Spleen (tissue), 11 donors: ENCODE data around the gene CPNE7. TPM values are rescaled to one million over a fixed set of nuclear protein-coding genes. Genes with fewer than 3 reads are reported as not detected.
A peak's percentile ranks its signal among the peaks of the same experiment; 100 is the strongest.

Experiments used
- DNase-seq: peaks from one replicate; pipeline ENCODE4 v3.0.0-alpha.2; 2020
- H3K27ac ChIP-seq, 8 donors: fragments of 200-600 bp; sonication (generic) in 7 of 8; 1 replicate in 4 of 8; 2 replicates in 4 of 8; pipeline versions ENCODE4 v1.5.0 to v1.8.0; 2016 to 2021; ENCODE audit warnings: inconsistent platforms in 4 of 8, mild to moderate bottlenecking in 4 of 8, moderate library complexity in 1 of 8
- H3K27me3 ChIP-seq, 7 donors: fragments of 200-600 bp; sonication (generic) in 6 of 7; replicated peaks in 1 of 7; 1 replicate in 4 of 7; 2 replicates in 3 of 7; pipeline versions ENCODE4 v1.5.0 to v1.8.0; 2016 to 2021; ENCODE audit warnings: inconsistent platforms in 3 of 7, mild to moderate bottlenecking in 1 of 7
- H3K36me3 ChIP-seq, 6 donors: fragments of 200-600 bp; sonication (generic) in 5 of 6; 1 replicate in 4 of 6; 2 replicates in 2 of 6; pipeline versions ENCODE4 v1.5.0 to v1.8.0; 2016 to 2021; ENCODE audit warnings: inconsistent platforms in 2 of 6
- H3K4me1 ChIP-seq, 6 donors: fragments of 200-600 bp; sonication (generic) in 5 of 6; 1 replicate in 3 of 6; 2 replicates in 3 of 6; pipeline versions ENCODE4 v1.5.0 to v1.8.0; 2016 to 2021; ENCODE audit warnings: inconsistent platforms in 3 of 6
- H3K4me3 ChIP-seq, 8 donors: fragments of 200-600 bp; sonication (generic) in 7 of 8; 1 replicate in 4 of 8; 2 replicates in 4 of 8; pipeline versions ENCODE4 v1.5.0 to v1.8.0; 2016 to 2021; ENCODE audit warnings: inconsistent platforms in 4 of 8, mild to moderate bottlenecking in 4 of 8, moderate library complexity in 2 of 8
- H3K9me3 ChIP-seq, 8 donors: fragments of 200-600 bp; sonication (generic) in 7 of 8; 1 replicate in 4 of 8; 2 replicates in 4 of 8; pipeline versions ENCODE4 v1.5.0 to v1.8.0; 2016 to 2021; ENCODE audit warnings: inconsistent platforms in 4 of 8
- CTCF ChIP-seq, 11 experiments: fragments of 200-600 bp in 7 of 11; fragments of 450-650 bp in 4 of 11; sonication (generic) in 4 of 11; IDR thresholded peaks in 8 of 11; conservative IDR thresholded peaks in 3 of 11; 1 replicate in 7 of 11; 2 replicates in 4 of 11; pipeline versions ENCODE4 v1.4.0 to v1.8.0; 2016 to 2021; ENCODE audit warnings: antibody characterized with exemption in 11 of 11, inconsistent platforms in 4 of 11, mild to moderate bottlenecking in 1 of 11
- POLR2A ChIP-seq, 3 donors: fragments of 450-650 bp; IDR thresholded peaks; one replicate each; pipeline ENCODE4 v1.5.1; 2017; ENCODE audit warnings: antibody characterized with exemption in 3 of 3, mild to moderate bottlenecking in 1 of 3
- POLR2AphosphoS5 ChIP-seq, 3 donors: sonication (generic); formaldehyde crosslinking; IDR thresholded peaks; one replicate each; pipeline ENCODE4 v1.5.1; 2017; ENCODE audit warnings: antibody characterized with exemption in 3 of 3
- WGBS, 5 donors: extraction: QIAGEN DNeasy Blood & Tissue Kit in 3 of 5; methylation state at CpG; one replicate each; pipeline versions ENCODE4 v1.1.5 to v1.1.7; 2013 to 2018; 5-methylcytosine and 5-hydroxymethylcytosine counted together
- intact Hi-C: fragments of 100-400 bp; cut with DNase I; formaldehyde crosslinking; loops from one replicate; pipeline ENCODE4 v1.15.0; 2023; ENCODE audit warnings: low total_unique reads
- polyA plus RNA-seq, 3 donors: library from polyadenylated mRNA; stranded (reverse); fragments of 200-250 nt; gene quantifications; one replicate each; pipeline ENCODE4 v1.2.1, GENCODE V29; 2013
- total RNA-seq, 7 donors: library from RNA; depleted of rRNA in 3 of 7; stranded (reverse); fragments of >200 nt in 3 of 7; fragmentation: NEBNext Ultra II Directional in 4 of 7; extraction: Animal tissue kit (Norgen Biotek cat#: 25700) in 4 of 7; gene quantifications; one replicate each; pipeline versions ENCODE4 v1.1.0 to v1.2.1, GENCODE V29; 2016 to 2021
- donor health status: healthy with polysubstance abuse.
- donor health status: DM: no; HTN: no; CAD: no; lungs with moderate emphysema.
- donor health status: DM: no; HTN: no; CAD: no.
- donor health status: Bipolar disorder and iron deficiency.
- donor health status: healthy.
- donor health status: DM: no; HTN: no; CAD: no.
- donor health status: DM: yes; HTN: yes; CAD: no.

Gene CPNE7
- total and polyA plus RNA-seq, 10 donors: 0.37 to 4.3 (median 1.5) TPM; not detected in 1

GRCh38 chr16:89553733-89554132 lies 21.8 kb upstream of the CPNE7 start:
- DNase-seq: no peak
- Histone ChIP-seq H3K27me3 (no peaks in the 10 kb centered on the region), H3K27ac (no peak overlapping the region), H3K9me3 (no peaks in the 10 kb centered on the region), H3K36me3 (peaks cover 0 to 86% (median 68%) of the 10 kb centered on the region in 6 donors), H3K4me3 (no peak overlapping the region), H3K4me1 (peaks cover 0 to 35% (median 11%) of the 10 kb centered on the region in 6 donors)
- WGBS, 5 donors: 87 to 95% (median 93%) methylated on average over 9 to 18 of the region's 18 CpGs
- peak in 1 of 3 donors; percentile 2 for TF ChIP-seq POLR2AphosphoS5 (IDR thresholded peaks at IDR 0.05)
- TF ChIP-seq POLR2A (IDR thresholded peaks at IDR 0.05): no peak
- intact Hi-C loops: no loop called here

GRCh38 chr16:89554343-89554742 lies 21.2 kb upstream of the CPNE7 start:
- Histone ChIP-seq H3K27me3 (no peaks in the 10 kb centered on the region), H3K27ac (no peak overlapping the region), H3K9me3 (no peaks in the 10 kb centered on the region), H3K4me1 (peaks cover 0 to 34% (median 14%) of the 10 kb centered on the region in 6 donors), H3K36me3 (peaks cover 0 to 80% (median 63%) of the 10 kb centered on the region in 6 donors), H3K4me3 (no peak overlapping the region)
- DNase-seq: no peak
- 92 to 97% (median 93%) methylated on average over 9 to 12 of the region's 12 CpGs for WGBS, 5 donors
- no peak for TF ChIP-seq POLR2A (IDR thresholded peaks at IDR 0.05)
- no peak for TF ChIP-seq CTCF (IDR thresholded peaks at IDR 0.05 in 8 of 11, conservative IDR thresholded peaks at IDR 0.05 in 3 of 11)
- TF ChIP-seq POLR2AphosphoS5 (IDR thresholded peaks at IDR 0.05): peak in 1 of 3 donors; percentile 5
- intact Hi-C loops: no loop called here

- intact Hi-C loops: loop anchor here (5.0 kb wide), 1 partner anchor 223 kb away; no protein-coding TSS in a partner anchor
- WGBS, 5 donors: 93 to 97% (median 94%) methylated on average over 15 to 16 of the region's 16 CpGs
- Histone ChIP-seq H3K36me3 (peaks cover 0 to 70% (median 55%) of the 10 kb centered on the region in 6 donors), H3K9me3 (no peaks in the 10 kb centered on the region), H3K4me1 (peaks cover 0 to 34% (median 20%) of the 10 kb centered on the region in 6 donors), H3K4me3 (no peak overlapping the region), H3K27ac (no peak overlapping the region), H3K27me3 (no peaks in the 10 kb centered on the region)
- DNase-seq: no peak
- TF ChIP-seq POLR2A (IDR thresholded peaks at IDR 0.05) (no peak), CTCF (IDR thresholded peaks at IDR 0.05 in 8 of 11, conservative IDR thresholded peaks at IDR 0.05 in 3 of 11) (no peak), POLR2AphosphoS5 (IDR thresholded peaks at IDR 0.05) (no peak)
These were observed 20.3 kb upstream of the CPNE7 start for GRCh38 chr16:89555265-89555664.

- H3K4me3 ChIP-seq: no peak overlapping the region
- TF ChIP-seq POLR2A (IDR thresholded peaks at IDR 0.05) (no peak), POLR2AphosphoS5 (IDR thresholded peaks at IDR 0.05) (peak in 1 of 3 donors; percentile 23)
- intact Hi-C loops: loop anchor here (5.0 kb wide), 1 partner anchor 223 kb away; no protein-coding TSS in a partner anchor
- H3K36me3 ChIP-seq: peaks cover 0 to 65% (median 50%) of the 10 kb centered on the region in 6 donors
- H3K9me3 ChIP-seq: no peaks in the 10 kb centered on the region
- no peak overlapping the region for H3K27ac ChIP-seq
- 84 to 95% (median 92%) methylated on average over 7 to 13 of the region's 13 CpGs for WGBS, 5 donors
- no peak for DNase-seq
- peaks cover 0 to 35% (median 20%) of the 10 kb centered on the region in 6 donors for H3K4me1 ChIP-seq
- H3K27me3 ChIP-seq: no peaks in the 10 kb centered on the region
These were observed 19.8 kb upstream of the CPNE7 start for GRCh38 chr16:89555780-89556179.

GRCh38 chr16:89556750-89557689 lies 18.5 kb upstream of the CPNE7 start:
- H3K27ac ChIP-seq: peak overlapping the region in 1 of 8 donors; percentile 28
- H3K27me3 ChIP-seq: no peaks in the 10 kb centered on the region
- H3K4me1 ChIP-seq: peaks cover 5 to 47% (median 31%) of the 10 kb centered on the region in 6 donors
- intact Hi-C loops: loop anchor here (5.0 kb wide), 1 partner anchor 225 kb away; no protein-coding TSS in a partner anchor
- H3K4me3 ChIP-seq: no peak overlapping the region
- H3K36me3 ChIP-seq: peaks cover 0 to 63% (median 46%) of the 10 kb centered on the region in 6 donors
- peak; percentile 93 for DNase-seq
- no peaks in the 10 kb centered on the region for H3K9me3 ChIP-seq
- 54 to 65% (median 57%) methylated on average over 30 to 34 of the region's 34 CpGs for WGBS, 5 donors
- TF ChIP-seq POLR2A (IDR thresholded peaks at IDR 0.05): no peak
- peak; percentile 49 to 60 (median 52) for TF ChIP-seq POLR2AphosphoS5 (IDR thresholded peaks at IDR 0.05)
- peak in 10 of 11 experiments; percentile 65 to 88 (median 78) for TF ChIP-seq CTCF (IDR thresholded peaks at IDR 0.05 in 8 of 11, conservative IDR thresholded peaks at IDR 0.05 in 3 of 11)
